Measurements from ENCODE around the gene TBC1D8. TPM values are rescaled to one million over a fixed set of nuclear protein-coding genes. Genes with fewer than 3 reads are reported as not detected.

The TBC1D8 gene
- total and polyA plus RNA-seq, 7 donors: 8.7 to 163 (median 50.4) TPM

- H3K4me1 ChIP-seq: no peaks in the 10 kb centered on the region
- intact Hi-C loops (cut with DNase I): loop anchor here (2.0 to 10.0 kb wide), 2 partner anchors 173 to 387 kb away; no protein-coding TSS in a partner anchor
- peaks cover 0 to 37% of the 10 kb centered on the region in 2 donors for H3K36me3 ChIP-seq (ENCODE audit: insufficient read depth in 1 of 2, low read depth in 1 of 2)
- no peaks in the 10 kb centered on the region for H3K9me3 ChIP-seq
- DNase-seq (no peak), ATAC-seq (no peak)
- WGBS, 3 donors: 86 to 92% (median 91%) methylated on average over 4 of the region's 4 CpGs
- TF ChIP-seq, protein P1, sequence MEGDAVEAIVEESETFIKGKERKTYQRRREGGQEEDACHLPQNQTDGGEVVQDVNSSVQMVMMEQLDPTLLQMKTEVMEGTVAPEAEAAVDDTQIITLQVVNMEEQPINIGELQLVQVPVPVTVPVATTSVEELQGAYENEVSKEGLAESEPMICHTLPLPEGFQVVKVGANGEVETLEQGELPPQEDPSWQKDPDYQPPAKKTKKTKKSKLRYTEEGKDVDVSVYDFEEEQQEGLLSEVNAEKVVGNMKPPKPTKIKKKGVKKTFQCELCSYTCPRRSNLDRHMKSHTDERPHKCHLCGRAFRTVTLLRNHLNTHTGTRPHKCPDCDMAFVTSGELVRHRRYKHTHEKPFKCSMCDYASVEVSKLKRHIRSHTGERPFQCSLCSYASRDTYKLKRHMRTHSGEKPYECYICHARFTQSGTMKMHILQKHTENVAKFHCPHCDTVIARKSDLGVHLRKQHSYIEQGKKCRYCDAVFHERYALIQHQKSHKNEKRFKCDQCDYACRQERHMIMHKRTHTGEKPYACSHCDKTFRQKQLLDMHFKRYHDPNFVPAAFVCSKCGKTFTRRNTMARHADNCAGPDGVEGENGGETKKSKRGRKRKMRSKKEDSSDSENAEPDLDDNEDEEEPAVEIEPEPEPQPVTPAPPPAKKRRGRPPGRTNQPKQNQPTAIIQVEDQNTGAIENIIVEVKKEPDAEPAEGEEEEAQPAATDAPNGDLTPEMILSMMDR (IDR thresholded peaks at IDR 0.05): no peak
- no peak overlapping the region for H3K4me3 ChIP-seq
- H3K27ac ChIP-seq: no peak overlapping the region
- no peaks in the 10 kb centered on the region for H3K27me3 ChIP-seq (ENCODE audit: insufficient read depth in 3 of 3, low read length in 2 of 3)
Measured at GRCh38 chr2:100987974-100988373, 163.2 kb downstream of the TBC1D8 start.

DNA sequence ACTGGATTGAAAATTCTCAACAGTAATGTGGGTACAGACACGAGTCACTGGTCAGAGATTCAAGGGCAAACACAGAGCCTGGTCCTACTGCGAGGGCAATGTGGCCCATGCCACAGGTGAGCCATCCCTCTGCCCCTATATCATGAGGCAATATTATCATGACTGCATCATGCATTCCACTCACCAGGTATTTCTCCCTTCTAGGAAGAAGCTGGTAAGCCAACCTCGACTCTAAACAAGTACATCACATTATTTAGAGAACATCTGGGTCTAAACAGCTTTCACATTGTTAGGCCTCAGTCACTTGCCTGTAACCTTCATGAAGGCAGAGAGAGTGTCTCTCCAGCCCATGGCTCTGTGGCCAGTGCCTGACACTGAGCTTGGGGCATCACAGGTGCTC is 163.6 kb downstream of the TBC1D8 start:
- WGBS, 3 donors: 87 to 94% (median 92%) methylated on average over 3 of the region's 3 CpGs

DNA sequence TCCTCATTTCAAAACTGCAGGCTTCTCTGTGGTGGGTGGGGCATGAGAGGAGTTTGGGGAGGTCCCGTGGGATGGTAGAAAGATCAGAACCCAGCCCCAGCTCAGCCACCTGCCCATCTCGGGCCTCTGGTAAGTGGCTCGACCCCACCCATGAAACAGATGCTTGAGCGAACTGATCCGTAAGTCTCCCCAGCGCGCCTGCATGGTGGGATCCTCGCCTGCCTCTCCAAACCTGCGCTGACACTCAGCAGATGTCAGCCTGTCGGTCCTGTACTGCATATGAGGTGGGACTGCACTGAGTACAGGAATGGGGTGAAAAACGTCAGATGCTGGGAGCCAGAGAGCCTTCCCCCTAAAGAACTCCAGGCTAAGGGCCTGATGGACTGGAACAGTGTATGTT is 165.0 kb downstream of the TBC1D8 start:
- 86 to 90% (median 87%) methylated on average over 11 of the region's 11 CpGs for WGBS, 3 donors
- H3K36me3 ChIP-seq (ENCODE audit: insufficient read depth in 1 of 2, low read depth in 1 of 2): peaks cover 0 to 38% of the 10 kb centered on the region in 2 donors
- H3K27ac ChIP-seq: no peak overlapping the region
- DNase-seq (no peak), ATAC-seq (no peak)
- no peaks in the 10 kb centered on the region for H3K9me3 ChIP-seq
- TF ChIP-seq, protein P1 (IDR thresholded peaks at IDR 0.05): no peak
- H3K4me3 ChIP-seq: no peak overlapping the region
- intact Hi-C loops (cut with DNase I): loop anchor here (2.0 to 10.0 kb wide), 2 partner anchors 171 to 385 kb away; no protein-coding TSS in a partner anchor
- H3K27me3 ChIP-seq (ENCODE audit: insufficient read depth in 3 of 3, low read length in 2 of 3): no peaks in the 10 kb centered on the region
- H3K4me1 ChIP-seq: no peaks in the 10 kb centered on the region

More for the DNA sequence above, 163.6 kb downstream of the TBC1D8 start:
- Histone ChIP-seq H3K9me3 (no peaks in the 10 kb centered on the region), H3K27me3 (ENCODE audit: insufficient read depth in 3 of 3, low read length in 2 of 3) (no peaks in the 10 kb centered on the region), H3K4me3 (no peak overlapping the region), H3K27ac (no peak overlapping the region), H3K36me3 (ENCODE audit: insufficient read depth in 1 of 2, low read depth in 1 of 2) (peaks cover 0 to 40% of the 10 kb centered on the region in 2 donors), H3K4me1 (no peaks in the 10 kb centered on the region)
- ATAC-seq (no peak), DNase-seq (no peak)
- intact Hi-C loops (cut with DNase I): loop anchor here (2.0 to 10.0 kb wide), 2 partner anchors 173 to 387 kb away; no protein-coding TSS in a partner anchor
- TF ChIP-seq, protein P1 (IDR thresholded peaks at IDR 0.05): no peak

DNA sequence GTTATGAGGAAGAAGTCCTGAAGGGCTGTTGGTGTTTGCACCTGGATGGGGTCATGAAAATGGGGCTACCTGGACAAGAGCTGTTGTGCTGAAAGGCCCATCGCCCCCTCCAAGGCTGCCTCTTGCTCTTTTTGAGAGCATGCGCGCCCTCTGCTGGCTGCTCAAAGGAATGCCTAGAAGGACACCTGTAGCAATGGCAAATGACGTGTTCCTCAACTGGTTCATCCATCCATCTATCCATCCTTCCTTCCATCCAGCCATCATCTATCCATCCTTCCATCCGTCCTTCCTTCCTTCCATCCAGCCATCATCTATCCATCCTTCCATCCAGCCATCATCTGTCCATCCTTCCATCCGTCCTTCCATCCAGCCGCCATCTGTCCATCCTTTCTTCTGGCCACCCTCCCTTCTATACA is 166.3 kb downstream of the TBC1D8 start:
- ATAC-seq (peak; percentile 77 to 88 (median 82)), DNase-seq (peak; percentile 78 to 88)
- Histone ChIP-seq H3K4me3 (no peak overlapping the region), H3K27me3 (ENCODE audit: insufficient read depth in 3 of 3, low read length in 2 of 3) (no peaks in the 10 kb centered on the region), H3K9me3 (no peaks in the 10 kb centered on the region), H3K36me3 (ENCODE audit: insufficient read depth in 1 of 2, low read depth in 1 of 2) (peaks cover 0 to 32% of the 10 kb centered on the region in 2 donors), H3K27ac (no peak overlapping the region), H3K4me1 (no peaks in the 10 kb centered on the region)
- TF ChIP-seq, protein P1 (IDR thresholded peaks at IDR 0.05): peak; percentile 92
- WGBS, 3 donors: 31 to 36% (median 31%) methylated on average over 7 of the region's 7 CpGs
- intact Hi-C loops (cut with DNase I): loop anchor here (1.0 to 10.0 kb wide), 5 partner anchors 170 to 378 kb away; no protein-coding TSS in a partner anchor

Data from psoas muscle (tissue), 8 donors.